GM18873 (cell line): Measurements from ENCODE around the gene ARHGAP18.
A peak's percentile ranks its signal among the peaks of the same experiment; 100 is the strongest.

Source experiments
- ATAC-seq: cut with Tn5 transposase; IDR thresholded peaks from one replicate; pipeline ENCODE4 v1.9.1; 2021; ENCODE audit warnings: mild to moderate bottlenecking, moderate library complexity, moderate number of reproducible peaks; ENCODE audit not compliant: unreplicated experiment, low FRiP score

Gene ARHGAP18

GRCh38 chr6:129694036-129694435, 15.9 kb downstream of the ARHGAP18 start:
- no peak for ATAC-seq

GRCh38 chr6:129692467-129692866, 17.5 kb downstream of the ARHGAP18 start:
- no peak for ATAC-seq

GRCh38 chr6:129691709-129692108, 18.3 kb downstream of the ARHGAP18 start:
- no peak for ATAC-seq

- no peak for ATAC-seq
Observed at GRCh38 chr6:129691043-129691640, 18.8 kb downstream of the ARHGAP18 start.

GRCh38 chr6:129686941-129687627, 22.9 kb downstream of the ARHGAP18 start:
- ATAC-seq, result peak; percentile 43

GRCh38 chr6:129685662-129686031, 24.3 kb downstream of the ARHGAP18 start:
- ATAC-seq, result no peak

GRCh38 chr6:129684903-129685661, 24.9 kb downstream of the ARHGAP18 start:
- ATAC-seq, result no peak

- ATAC-seq, result no peak
Observed at GRCh38 chr6:129684323-129684884, 25.6 kb downstream of the ARHGAP18 start.

GRCh38 chr6:129683601-129684322, 26.2 kb downstream of the ARHGAP18 start:
- peak; percentile 98 for ATAC-seq

GRCh38 chr6:129681913-129682205, 28.1 kb downstream of the ARHGAP18 start:
- ATAC-seq, result no peak

GRCh38 chr6:129680633-129681032, 29.3 kb downstream of the ARHGAP18 start:
- ATAC-seq, result no peak

- ATAC-seq, result no peak
Observed at GRCh38 chr6:129679758-129680157, 30.2 kb downstream of the ARHGAP18 start.

- ATAC-seq, result no peak
Observed at GRCh38 chr6:129679275-129679674, 30.7 kb downstream of the ARHGAP18 start.

- no peak for ATAC-seq
Observed at GRCh38 chr6:129678463-129678862, 31.5 kb downstream of the ARHGAP18 start.

GRCh38 chr6:129677620-129678325, 32.2 kb downstream of the ARHGAP18 start:
- no peak for ATAC-seq

- no peak for ATAC-seq
Observed at GRCh38 chr6:129675669-129676472, 34.1 kb downstream of the ARHGAP18 start.

GRCh38 chr6:129673748-129674147, 36.2 kb downstream of the ARHGAP18 start:
- ATAC-seq, result no peak

- peak; percentile 71 for ATAC-seq
Observed at GRCh38 chr6:129672881-129673631, 36.9 kb downstream of the ARHGAP18 start.

GRCh38 chr6:129672341-129672682, 37.7 kb downstream of the ARHGAP18 start:
- ATAC-seq, result no peak
